SKM-1 (cell line): ENCODE data around the gene STEEP1.

Source experiments
- DNase-seq: peaks from one replicate; lab custom pipeline; 2025; ENCODE audit not compliant: unreplicated experiment; lab: John Stamatoyannopoulos, UW

Gene STEEP1

DNA sequence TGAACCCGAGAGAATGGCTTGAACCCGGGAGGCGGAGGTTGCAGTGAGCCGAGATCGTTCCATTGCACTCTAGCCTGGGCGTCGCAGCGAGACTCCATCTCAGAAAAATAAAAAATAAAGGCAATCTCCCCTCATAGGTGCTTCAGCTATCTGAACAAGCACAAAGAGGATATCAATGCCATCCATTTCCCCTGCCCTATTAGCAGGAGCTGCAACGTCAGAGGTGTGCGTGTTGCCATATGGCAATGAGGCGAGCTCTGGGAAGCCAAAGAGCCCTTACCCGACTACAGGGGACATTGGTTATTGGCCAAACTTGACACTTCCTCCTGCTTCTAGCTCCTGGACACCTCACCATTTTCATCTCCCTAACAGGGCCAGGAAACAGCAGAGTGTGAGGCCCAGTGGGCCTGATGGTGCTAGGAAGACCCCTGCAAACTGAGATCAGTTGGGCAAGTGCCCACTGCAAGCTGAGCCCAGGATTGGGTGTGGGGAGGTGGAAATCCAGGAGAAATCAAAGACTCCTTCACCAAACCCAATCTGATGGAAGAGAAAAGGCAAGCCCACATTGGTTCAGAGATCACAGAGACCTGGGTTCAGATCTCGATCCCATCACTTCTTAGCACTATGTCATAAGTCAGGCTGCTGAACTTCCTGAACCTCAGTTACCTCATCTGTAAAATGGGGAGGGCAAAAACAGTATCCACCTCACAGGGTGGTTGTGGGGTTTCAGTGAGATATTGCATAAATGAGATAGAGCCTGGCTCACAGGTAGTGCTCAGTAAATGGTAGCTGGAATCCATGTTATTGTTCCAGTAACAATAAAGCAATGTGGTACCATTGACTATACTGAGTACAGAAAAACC lies 75.8 kb downstream of the STEEP1 start:
- no peak for DNase-seq

DNA sequence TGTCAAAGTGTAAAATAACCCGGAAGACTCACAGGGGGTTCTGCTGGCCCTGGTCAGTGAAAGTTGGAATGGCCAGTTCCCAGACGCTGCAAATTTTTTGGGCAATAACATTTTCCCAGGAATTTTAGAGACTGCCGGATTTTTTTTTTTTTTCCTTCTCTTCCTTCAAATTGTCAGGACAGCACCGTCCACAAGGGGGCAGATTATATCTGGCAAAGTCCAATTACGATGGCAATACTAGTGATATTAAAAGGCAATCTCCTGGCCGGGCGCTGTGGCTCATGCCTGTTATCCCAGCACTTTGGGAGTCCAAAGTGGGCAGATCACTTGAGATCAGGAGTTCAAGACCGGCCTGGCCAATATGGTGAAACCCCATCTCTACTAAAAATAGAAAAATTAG lies 76.5 kb downstream of the STEEP1 start:
- DNase-seq: no peak
